Activated CD8-positive, alpha-beta T cell treated with anti-CD3 and anti-CD28 coated beads for 36 hours (primary cell): ENCODE data around the gene EDARADD. TPM values are rescaled to one million over a fixed set of nuclear protein-coding genes. Genes with fewer than 3 reads are reported as not detected.

Experiments
- ATAC-seq: fragments of 200-7000 bp; cut with Tn5 transposase; one replicate; pipeline ENCODE4 v1.10.0; 2021; ENCODE audit warnings: mild to moderate bottlenecking, moderate library complexity
- CTCF ChIA-PET: fragments of 350-600 bp; sonication (Branson Sonifier 250); formaldehyde crosslinking; loops from one replicate; lab custom pipeline; 2021; ENCODE audit warnings: antibody characterized with exemption; lab: Charles Lee
- POLR2A ChIA-PET: fragments of 350-600 bp; sonication (Branson Sonifier 250); formaldehyde crosslinking; loops from one replicate; lab custom pipeline; 2021; ENCODE audit warnings: antibody characterized with exemption; lab: Charles Lee
- DNase-seq: peaks from one replicate; pipeline ENCODE4 v3.0.0-alpha.2; 2020
- H3K27ac Mint-ChIP-seq: one replicate; pipeline ENCODE4 v1.8.0; 2021; ENCODE audit warnings: mild to moderate bottlenecking, mixed read lengths
- H3K27me3 Mint-ChIP-seq: one replicate; pipeline ENCODE4 v1.8.0; 2021; ENCODE audit warnings: mixed read lengths
- H3K36me3 Mint-ChIP-seq: one replicate; pipeline ENCODE4 v1.8.0; 2021; ENCODE audit warnings: low read depth, mixed read lengths
- H3K4me1 Mint-ChIP-seq: one replicate; pipeline ENCODE4 v1.8.0; 2021; ENCODE audit warnings: low read depth, mixed read lengths
- H3K4me3 Mint-ChIP-seq: one replicate; pipeline ENCODE4 v1.8.0; 2021; ENCODE audit warnings: mild to moderate bottlenecking, moderate library complexity, mixed read lengths
- H3K9me3 Mint-ChIP-seq: one replicate; pipeline ENCODE4 v1.8.0; 2021; ENCODE audit warnings: mixed read lengths
- CTCF ChIP-seq: fragments of 200-600 bp; IDR thresholded peaks from one replicate; pipeline ENCODE4 v1.8.0; 2022; ENCODE audit warnings: antibody characterized with exemption, mild to moderate bottlenecking
- intact Hi-C: fragments of 100-400 bp; cut with micrococcal nuclease; formaldehyde crosslinking; loops from one replicate; pipeline ENCODE4 v1.10.0; 2022
- total RNA-seq, 2 experiments: library from RNA; stranded (reverse); gene quantifications; one replicate each; pipeline ENCODE4 v1.2.3, GENCODE V29; 2021

Gene EDARADD
- total RNA-seq, 2 experiments from 2014 or later, result 1.7 to 3.0 TPM

GRCh38 chr1:236353813-236354212 is 40.3 kb upstream of the EDARADD start:
- peaks cover 15% of the 10 kb centered on the region for H3K27me3 Mint-ChIP-seq
- DNase-seq (no peak), ATAC-seq (no peak)
- no peak overlapping the region for H3K27ac Mint-ChIP-seq
- TF ChIP-seq CTCF, result no peak
- H3K36me3 Mint-ChIP-seq, result no peaks in the 10 kb centered on the region
- ChIA-PET CTCF (no interaction called here), POLR2A (interaction anchor here (0.6 kb wide), 1 partner anchor 496 kb away, joined by 4 read pairs; no protein-coding TSS in a partner anchor)
- intact Hi-C loops, result no loop called here
- H3K9me3 Mint-ChIP-seq, result peaks cover 10% of the 10 kb centered on the region
- H3K4me3 Mint-ChIP-seq, result no peak overlapping the region
- no peaks in the 10 kb centered on the region for H3K4me1 Mint-ChIP-seq

GRCh38 chr1:236354330-236355147 is 39.5 kb upstream of the EDARADD start:
- no peak overlapping the region for H3K4me3 Mint-ChIP-seq
- H3K27ac Mint-ChIP-seq, result no peak overlapping the region
- no peak for TF ChIP-seq CTCF
- ATAC-seq (no peak), DNase-seq (no peak)
- ChIA-PET CTCF (no interaction called here), POLR2A (no interaction called here)
- H3K36me3 Mint-ChIP-seq, result no peaks in the 10 kb centered on the region
- peaks cover 12% of the 10 kb centered on the region for H3K27me3 Mint-ChIP-seq
- H3K4me1 Mint-ChIP-seq, result no peaks in the 10 kb centered on the region
- H3K9me3 Mint-ChIP-seq, result peaks cover 10% of the 10 kb centered on the region
- intact Hi-C loops, result no loop called here

GRCh38 chr1:236356141-236356540 is 37.9 kb upstream of the EDARADD start:
- Mint-ChIP-seq H3K36me3 (no peaks in the 10 kb centered on the region), H3K9me3 (peaks cover 10% of the 10 kb centered on the region), H3K27ac (no peak overlapping the region), H3K27me3 (peaks cover 7% of the 10 kb centered on the region), H3K4me3 (no peak overlapping the region), H3K4me1 (no peaks in the 10 kb centered on the region)
- no peak for TF ChIP-seq CTCF
- ChIA-PET POLR2A (no interaction called here), CTCF (no interaction called here)
- DNase-seq, result no peak
- ATAC-seq, result no peak
- intact Hi-C loops, result no loop called here

- ATAC-seq, result no peak
- no peaks in the 10 kb centered on the region for H3K4me1 Mint-ChIP-seq
- no peak overlapping the region for H3K4me3 Mint-ChIP-seq
- intact Hi-C loops, result no loop called here
- CTCF ChIA-PET, result no interaction called here
- DNase-seq, result no peak
- no peak for TF ChIP-seq CTCF
- H3K9me3 Mint-ChIP-seq, result peaks cover 10% of the 10 kb centered on the region
- H3K27ac Mint-ChIP-seq, result no peak overlapping the region
- H3K36me3 Mint-ChIP-seq, result no peaks in the 10 kb centered on the region
- H3K27me3 Mint-ChIP-seq, result peaks cover 1% of the 10 kb centered on the region
- POLR2A ChIA-PET, result no interaction called here
Observed at GRCh38 chr1:236361909-236362590, 32.0 kb upstream of the EDARADD start.

GRCh38 chr1:236363237-236363636 is 30.8 kb upstream of the EDARADD start:
- POLR2A ChIA-PET, result no interaction called here
- H3K27ac Mint-ChIP-seq, result no peak overlapping the region
- H3K36me3 Mint-ChIP-seq, result no peaks in the 10 kb centered on the region
- ATAC-seq (no peak), DNase-seq (no peak)
- CTCF ChIA-PET, result no interaction called here
- no peaks in the 10 kb centered on the region for H3K4me1 Mint-ChIP-seq
- H3K4me3 Mint-ChIP-seq, result no peak overlapping the region
- peaks cover 1% of the 10 kb centered on the region for H3K27me3 Mint-ChIP-seq
- peaks cover 4% of the 10 kb centered on the region for H3K9me3 Mint-ChIP-seq
- no peak for TF ChIP-seq CTCF
- intact Hi-C loops, result no loop called here
